ENCODE measurements around the gene CYP39A1. TPM values are rescaled to one million over a fixed set of nuclear protein-coding genes. Genes with fewer than 3 reads are reported as not detected.

CYP39A1 gene
- total and polyA plus RNA-seq, 2 experiments from 2014 or later: 1.5 to 3.5 TPM

- TF ChIP-seq REST (IDR thresholded peaks at IDR 0.05; ENCODE audit: unreplicated experiment) (no peak), NANOG (IDR thresholded peaks at IDR 0.05; ENCODE audit: borderline replicate concordance) (no peak), ETS1 (IDR thresholded peaks at IDR 0.05) (no peak), STAT1 (IDR thresholded peaks at IDR 0.05; ENCODE audit: unreplicated experiment) (no peak), EZH2 (IDR thresholded peaks at IDR 0.05; ENCODE audit: low read depth, unreplicated experiment) (no peak), CTCF (conservative IDR thresholded peaks at IDR 0.05; ENCODE audit: low read depth in 2 of 2) (no peak), JUNB (IDR thresholded peaks at IDR 0.05; ENCODE audit: unreplicated experiment) (no peak)
Measured at GRCh38 chr6:46637145-46637544, 15.5 kb downstream of the CYP39A1 start (continued).

GRCh38 chr6:46635462-46635861, 17.2 kb downstream of the CYP39A1 start:
- H3K36me3 ChIP-seq (ENCODE audit: insufficient read depth): no peaks in the 10 kb centered on the region
- H3K4me2 ChIP-seq: no peak overlapping the region
- H3K79me2 ChIP-seq (replicated peaks; ENCODE audit: insufficient read depth): no peaks in the 10 kb centered on the region
- no peaks in the 10 kb centered on the region for H3K27me3 ChIP-seq (ENCODE audit: insufficient read depth)
- Mint-ChIP-seq H3K27ac (no peak overlapping the region), H3K4me1 (peaks cover 9% of the 10 kb centered on the region), H3K9me3 (no peaks in the 10 kb centered on the region; the same call in 2 of the 3 replicates), H3K27me3 (ENCODE audit: insufficient read depth, low read depth, poor library complexity) (no peaks in the 10 kb centered on the region), H3K36me3 (ENCODE audit: low read depth) (no peaks in the 10 kb centered on the region), H3K4me3 (no peak overlapping the region)
- DNase-seq (ENCODE audit: low spot score) (no peak), ATAC-seq (no peak)
- H3K4me1 ChIP-seq (ENCODE audit: insufficient read depth): no peaks in the 10 kb centered on the region
- no peaks in the 10 kb centered on the region for H3F3A ChIP-seq (replicated peaks; ENCODE audit: low read depth)
- H2AFZ ChIP-seq: no peak overlapping the region
- H3K4me3 ChIP-seq: no peak overlapping the region
- no peaks in the 10 kb centered on the region for H3K9me2 ChIP-seq (ENCODE audit: insufficient read depth)
- H4K20me1 ChIP-seq (replicated peaks; ENCODE audit: insufficient read depth): no peaks in the 10 kb centered on the region
- H3K27ac ChIP-seq (ENCODE audit: low read depth): no peak overlapping the region
- no peak for TF ChIP-seq EZH2phosphoT487 (IDR thresholded peaks at IDR 0.05; ENCODE audit: unreplicated experiment)
- TF ChIP-seq POLR2AphosphoS5 (IDR thresholded peaks at IDR 0.05; ENCODE audit: low read depth): no peak
- TF ChIP-seq EZH2 (IDR thresholded peaks at IDR 0.05; ENCODE audit: low read depth, unreplicated experiment): no peak
- no peak for TF ChIP-seq ZNF462 (CRISPR knock-in tag; IDR thresholded peaks at IDR 0.05)
